ENCODE results near the gene RCAN1.

The RCAN1 gene

DNA sequence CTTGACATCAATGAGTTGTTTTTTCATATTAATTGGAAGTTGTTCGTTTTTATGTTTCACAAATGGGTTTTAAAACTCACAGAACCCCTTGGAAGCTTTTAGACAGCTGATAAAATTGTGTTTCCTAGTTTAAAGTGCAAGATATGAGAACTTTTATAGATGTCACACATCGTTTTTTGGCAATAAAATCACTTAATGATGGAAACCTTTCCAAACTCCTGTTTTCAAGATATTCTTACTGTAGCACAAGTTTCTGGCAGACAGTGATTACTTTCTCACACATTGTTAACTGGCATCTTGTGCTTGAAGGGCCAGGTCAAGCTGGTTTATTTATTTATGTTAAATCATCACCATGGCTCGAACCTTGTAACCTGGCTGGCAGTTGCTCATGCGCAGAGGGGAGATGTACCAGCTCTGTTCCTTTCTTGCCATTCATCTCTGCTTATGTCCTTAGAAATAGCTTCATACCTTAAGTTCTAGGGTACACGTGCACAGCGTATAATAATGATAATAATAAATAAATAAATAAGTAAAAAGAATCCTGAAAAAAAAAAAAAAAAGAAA is 10.2 kb upstream of the RCAN1 start:
- Histone ChIP-seq H3K4me3 (no peak overlapping the region), H3K27ac (no peak overlapping the region)
- no peak for TF ChIP-seq CTCF (IDR thresholded peaks at IDR 0.05)
- DNase-seq (ENCODE audit: low spot score) = no peak

GRCh38 chr21:34623516-34623915 is 8.6 kb upstream of the RCAN1 start:
- H3K27ac ChIP-seq = no peak overlapping the region
- TF ChIP-seq CTCF (IDR thresholded peaks at IDR 0.05) = no peak

DNA sequence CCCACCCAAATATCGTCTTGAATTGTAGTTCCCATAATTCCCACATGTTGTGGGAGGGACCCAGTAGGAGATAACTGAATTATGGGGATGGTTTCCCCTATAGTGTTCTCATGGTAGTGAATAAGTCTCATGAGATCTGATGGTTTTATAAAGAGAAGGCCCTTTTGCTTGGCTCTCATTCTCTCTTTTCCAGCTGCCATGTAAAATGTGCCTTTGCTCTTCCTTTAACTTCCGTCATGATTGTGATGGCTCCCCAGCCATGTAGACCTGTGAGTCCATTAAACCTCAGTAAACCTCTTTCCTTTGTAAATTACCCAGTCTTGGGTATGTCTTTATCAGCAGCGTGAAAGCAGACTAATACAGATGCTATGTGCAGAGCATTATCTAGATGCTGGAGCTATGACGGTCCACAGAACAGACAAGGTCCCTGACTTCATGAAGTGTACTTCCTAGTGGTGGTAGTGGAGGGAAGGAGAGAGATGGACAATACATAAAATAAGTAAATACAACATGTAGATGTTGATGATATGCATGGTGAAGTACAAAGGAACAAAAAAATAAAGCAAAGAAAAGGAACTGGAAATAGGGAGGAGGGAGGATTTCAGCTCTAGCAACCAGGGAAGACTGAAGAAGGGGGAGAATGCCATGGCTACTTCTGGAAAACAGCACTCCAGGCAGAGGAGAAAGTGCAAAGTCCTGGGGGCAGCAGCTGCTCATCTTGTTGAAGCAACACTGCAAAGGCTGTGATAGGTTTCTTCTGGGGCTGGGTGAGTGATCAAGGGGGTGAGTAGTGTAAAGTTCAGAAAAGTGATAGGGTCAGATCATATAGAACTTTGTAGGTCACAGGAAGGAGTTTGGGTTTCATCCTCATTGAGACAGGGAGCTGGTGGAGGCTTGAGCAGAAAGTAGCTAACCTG is 6.8 kb upstream of the RCAN1 start:
- no peak overlapping the region for H3K27ac ChIP-seq
- TF ChIP-seq CTCF (IDR thresholded peaks at IDR 0.05) = no peak

More at GRCh38 chr21:34623516-34623915, 8.6 kb upstream of the RCAN1 start:
- peak; percentile 31 for DNase-seq (ENCODE audit: low spot score)
- no peak overlapping the region for H3K4me3 ChIP-seq

DNA sequence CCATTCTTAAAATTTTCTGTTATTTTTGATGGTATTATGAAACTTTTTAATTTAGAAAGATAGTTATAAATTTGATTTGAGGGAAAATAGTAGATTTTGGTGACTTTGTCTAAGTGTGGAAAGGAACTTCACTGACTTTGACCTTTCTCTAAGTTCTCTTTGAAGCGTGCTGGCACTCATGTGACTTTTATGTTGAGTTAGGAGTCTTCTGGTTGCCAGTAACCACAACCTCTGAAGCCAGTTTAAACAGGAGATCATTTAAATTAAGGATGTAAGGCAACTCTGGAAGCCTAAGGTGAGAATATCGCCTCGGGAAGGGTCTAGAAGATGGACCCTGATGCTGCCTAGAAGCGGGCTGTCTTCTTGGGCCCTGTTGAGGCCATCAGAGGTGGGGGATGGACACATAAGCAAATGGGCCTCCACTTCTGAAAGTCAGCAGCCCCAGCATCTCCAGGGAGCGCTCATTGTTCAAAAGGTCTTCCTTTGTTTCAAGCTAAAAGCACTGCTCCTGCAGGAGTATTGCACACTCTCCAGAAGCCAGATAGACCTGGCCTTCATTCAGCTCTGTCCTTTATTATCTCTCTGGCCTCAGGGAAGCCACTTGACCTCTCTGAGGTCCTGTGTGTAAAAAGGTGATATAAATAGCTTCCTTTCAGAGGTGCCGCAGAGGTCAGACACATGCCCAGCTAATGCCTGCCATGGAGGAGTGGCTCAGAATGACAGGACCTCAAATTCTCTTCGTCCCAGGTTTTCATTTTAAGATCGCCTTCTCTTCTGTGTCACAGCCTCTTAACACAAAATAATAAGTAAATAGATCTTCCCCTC is 5.1 kb upstream of the RCAN1 start:
- DNase-seq (ENCODE audit: low spot score) = peak; percentile 50
- TF ChIP-seq CTCF (IDR thresholded peaks at IDR 0.05) = no peak
- no peak overlapping the region for H3K27ac ChIP-seq
- no peak overlapping the region for H3K4me3 ChIP-seq

More for the DNA sequence above, 6.8 kb upstream of the RCAN1 start:
- DNase-seq (ENCODE audit: low spot score) = no peak
- no peak overlapping the region for H3K4me3 ChIP-seq

DNA sequence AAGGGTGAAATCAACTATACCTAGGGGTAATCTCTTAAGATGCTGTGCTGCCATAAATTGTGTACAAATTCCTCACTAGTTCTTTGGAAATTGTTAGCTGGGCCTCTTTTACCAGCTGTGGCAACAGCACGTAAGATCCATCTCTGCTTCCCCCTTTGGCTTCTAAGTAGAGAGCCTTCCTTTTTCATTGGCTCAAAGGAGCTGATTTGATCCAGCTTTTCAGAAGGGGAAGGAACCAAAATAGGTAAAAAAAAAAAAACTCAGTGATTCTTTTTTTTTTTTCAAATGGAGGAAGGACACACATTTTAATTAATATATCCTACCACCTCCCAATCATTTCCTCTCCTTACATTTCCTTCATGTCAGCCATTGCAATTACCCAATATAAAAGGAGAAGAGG is 4.0 kb upstream of the RCAN1 start:
- H3K27ac ChIP-seq = no peak overlapping the region
- no peak for DNase-seq (ENCODE audit: low spot score)
- no peak overlapping the region for H3K4me3 ChIP-seq
- no peak for TF ChIP-seq CTCF (IDR thresholded peaks at IDR 0.05)

DNA sequence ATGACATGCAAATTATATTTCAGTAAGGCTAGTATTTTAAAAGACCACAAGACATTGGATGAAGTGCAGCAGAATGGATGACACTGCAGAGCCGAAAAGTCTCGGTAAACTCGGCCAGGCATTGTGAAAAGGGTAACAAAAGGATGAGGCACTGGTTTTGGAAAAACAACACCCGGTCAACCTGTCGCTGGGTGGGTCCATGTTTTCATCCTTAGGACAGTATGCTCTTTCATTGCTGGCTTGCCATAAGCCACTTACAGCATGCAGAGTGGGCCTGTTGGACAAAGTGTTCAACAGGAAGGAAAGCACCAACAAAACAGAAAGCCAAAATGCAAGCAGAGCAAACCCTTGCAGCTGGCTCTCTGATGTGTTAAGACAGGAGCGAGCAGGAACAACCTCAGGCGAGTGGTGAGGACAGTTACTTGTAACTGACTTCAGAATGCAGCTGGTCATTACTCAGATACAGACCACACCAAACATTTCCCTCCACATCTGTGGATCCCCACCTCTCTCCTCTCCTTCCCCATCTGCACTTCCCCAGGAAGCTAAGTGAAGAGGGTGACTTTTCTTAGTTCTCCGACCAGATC is 2.9 kb upstream of the RCAN1 start:
- DNase-seq (ENCODE audit: low spot score) = no peak
- no peak for TF ChIP-seq CTCF (IDR thresholded peaks at IDR 0.05)
- peak overlapping the region in 1 of 2 donors; percentile 51 for H3K27ac ChIP-seq
- no peak overlapping the region for H3K4me3 ChIP-seq

Data from coronary artery (tissue), 2 donors.